Keratinocyte (primary cell): ENCODE data around the gene SRSF1. TPM values are rescaled to one million over a fixed set of nuclear protein-coding genes. Genes with fewer than 3 reads are reported as not detected.

ENCODE experiments used
- DNase-seq: peaks from one replicate; pipeline ENCODE4 v3.0.0-alpha.2; 2011; ENCODE audit warnings: low read depth, missing footprints, low spot score
- FAIRE-seq: peaks from 2 replicates; lab custom pipeline; 2011; peaks lifted over from hg19 to GRCh38; lab: Jason Lieb, UNC
- H2AFZ ChIP-seq: 2 replicates; pipeline ENCODE4 v1.6.0; 2012; ENCODE audit warnings: low read length, control low read depth, inconsistent platforms; ENCODE audit not compliant: control insufficient read depth
- H3K27ac ChIP-seq: 2 replicates; pipeline ENCODE4 v1.5.1; 2011; ENCODE audit warnings: low read length; ENCODE audit not compliant: control insufficient read depth, insufficient read depth
- H3K27me3 ChIP-seq: 3 replicates; pipeline ENCODE4 v1.6.0; 2011; ENCODE audit warnings: low read length; ENCODE audit not compliant: control insufficient read depth, insufficient read depth; ENCODE audit errors: extremely low read depth
- H3K36me3 ChIP-seq, 2 experiments: 2 replicates in 1 of 2; 3 replicates in 1 of 2; pipeline ENCODE4 v1.5.1; 2011; ENCODE audit warnings: low read length in 2 of 2, mild to moderate bottlenecking in 1 of 2; ENCODE audit not compliant: control insufficient read depth in 2 of 2, insufficient read depth in 2 of 2; ENCODE audit errors: extremely low read depth in 1 of 2
- H3K4me1 ChIP-seq: 3 replicates; pipeline ENCODE4 v1.5.1; 2011; ENCODE audit warnings: low read length; ENCODE audit not compliant: control insufficient read depth, insufficient read depth; ENCODE audit errors: extremely low read depth
- H3K4me2 ChIP-seq: 3 replicates; pipeline ENCODE4 v1.6.0; 2011; ENCODE audit warnings: low read depth, low read length; ENCODE audit not compliant: control insufficient read depth, insufficient read depth; ENCODE audit errors: extremely low read depth
- H3K4me3 ChIP-seq, 3 experiments: fragments of 200-600 bp in 1 of 3; sonication (generic) in 1 of 3; 2 replicates in 2 of 3; 3 replicates in 1 of 3; pipeline ENCODE4 v1.5.1; 2011 to 2016; ENCODE audit warnings: low read length in 3 of 3, mild to moderate bottlenecking in 3 of 3, control low read depth in 2 of 3, inconsistent platforms in 1 of 3, low read depth in 1 of 3, mixed read lengths in 1 of 3, mixed run types in 1 of 3, moderate library complexity in 1 of 3; ENCODE audit not compliant: control insufficient read depth in 2 of 3, insufficient read depth in 2 of 3; ENCODE audit errors: extremely low read depth in 1 of 3
- H3K79me2 ChIP-seq: 2 replicates; pipeline ENCODE4 v1.6.0; 2012; ENCODE audit warnings: low read length; ENCODE audit not compliant: control insufficient read depth, insufficient read depth
- H3K9ac ChIP-seq: 3 replicates; pipeline ENCODE4 v1.6.0; 2011; ENCODE audit warnings: low read length; ENCODE audit not compliant: control insufficient read depth, insufficient read depth; ENCODE audit errors: extremely low read depth
- H3K9me1 ChIP-seq: 3 replicates; pipeline ENCODE4 v1.6.0; 2011; ENCODE audit warnings: low read length; ENCODE audit not compliant: control insufficient read depth, insufficient read depth; ENCODE audit errors: extremely low read depth
- H3K9me3 ChIP-seq: 2 replicates; pipeline ENCODE4 v1.5.1; 2012; ENCODE audit warnings: low read depth, low read length; ENCODE audit not compliant: control insufficient read depth
- H4K20me1 ChIP-seq: 3 replicates; pipeline ENCODE4 v1.6.0; 2011; ENCODE audit warnings: low read length; ENCODE audit not compliant: control insufficient read depth, insufficient read depth; ENCODE audit errors: extremely low read depth
- EZH2 ChIP-seq: IDR thresholded peaks from one replicate; pipeline ENCODE4 v1.6.1; 2012; ENCODE audit warnings: inconsistent platforms, mild to moderate bottlenecking, low read length, moderate library complexity
- dilution Hi-C: fragments of 300-500 bp; cut with MboI; formaldehyde crosslinking; loops from one replicate; pipeline ENCODE4 v1.7.0; 2020; ENCODE audit warnings: low sequenced_read_pairs; ENCODE audit not compliant: extremely low pct_ligation_motif_present
- polyA plus RNA-seq, 5 experiments: library from polyadenylated mRNA; depleted of rRNA in 3 of 5; stranded (reverse) in 3 of 5; stranded (forward) in 1 of 5; unstranded in 1 of 5; fragments of >200 nt; gene quantifications; 1 replicate in 1 of 5; 2 replicates in 3 of 5; 3 replicates in 1 of 5; pipeline versions ENCODE4 v1.2.1 to v1.2.3, GENCODE V29; 2011 to 2012; ENCODE audit warnings: missing spikeins in 2 of 5, low read depth in 1 of 5, low replicate concordance in 1 of 5
- TF ChIP-seq, protein P1 (sequence below), 3 experiments: IDR thresholded peaks in 1 of 3; conservative IDR thresholded peaks in 1 of 3; optimal IDR thresholded peaks in 1 of 3; 2 replicates in 2 of 3; 3 replicates in 1 of 3; pipeline versions ENCODE3 to v1.5.1; 2011; ENCODE audit warnings: low read length in 3 of 3, mild to moderate bottlenecking in 3 of 3, moderate library complexity in 2 of 3, control low read depth in 1 of 3, inconsistent platforms in 1 of 3; ENCODE audit not compliant: insufficient read depth in 2 of 3; ENCODE audit errors: extremely low read depth in 1 of 3

The SRSF1 gene
- polyA plus RNA-seq, 1 donor (not counting 4 experiments of a cell fraction or from before 2014, with no cell fraction given): 272 TPM

DNA sequence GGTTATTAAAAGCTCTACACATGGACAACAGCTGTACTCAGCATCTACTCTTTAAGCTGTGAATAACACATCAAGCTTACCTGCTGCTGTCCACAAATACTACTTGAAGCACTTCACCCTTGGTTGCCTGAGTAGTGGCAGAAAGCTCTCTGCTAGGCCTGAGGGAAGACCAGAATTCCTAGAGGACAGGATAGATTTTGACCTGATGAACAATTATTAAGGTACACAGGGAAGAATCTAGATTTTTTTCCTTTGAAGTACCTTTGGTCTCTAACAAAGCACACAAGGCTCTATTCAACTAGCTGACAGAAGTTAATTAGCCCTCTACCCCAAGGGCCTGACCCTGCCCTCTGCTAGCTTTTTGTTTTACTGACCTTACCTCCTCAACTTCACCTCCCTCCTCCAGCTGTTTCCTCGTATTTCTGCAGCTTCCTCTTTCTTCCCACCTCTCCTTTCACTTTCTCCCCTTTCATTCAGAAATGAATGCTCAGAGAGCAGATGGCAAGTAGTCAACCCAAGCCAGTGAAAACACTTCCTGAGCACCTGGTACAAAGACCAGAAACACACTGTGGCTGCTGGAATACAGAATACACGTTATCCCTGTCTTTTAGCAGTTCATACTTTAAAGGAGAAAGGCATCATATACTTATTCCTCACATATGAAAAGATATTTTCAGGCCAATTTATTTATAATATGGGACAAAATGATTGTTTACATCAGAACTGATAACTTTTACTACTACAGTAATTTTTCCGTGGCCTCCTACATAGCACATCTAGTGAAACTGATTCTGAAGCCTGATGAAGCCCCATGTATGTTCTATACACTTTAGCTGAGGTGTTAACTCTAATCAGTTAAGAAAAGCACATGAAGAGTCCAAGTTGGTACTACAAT is 13.3 kb downstream of the SRSF1 start:
- H3K27me3 ChIP-seq: no peaks in the 10 kb centered on the region
- DNase-seq (no peak), FAIRE-seq (no peak)
- H3K27ac ChIP-seq: no peak overlapping the region
- no peak overlapping the region for H3K4me3 ChIP-seq
- H3K4me2 ChIP-seq: no peak overlapping the region
- no peak overlapping the region for H3K9ac ChIP-seq
- H3K4me1 ChIP-seq: peaks cover 4% of the 10 kb centered on the region
- H3K9me3 ChIP-seq: no peaks in the 10 kb centered on the region
- no peaks in the 10 kb centered on the region for H3K9me1 ChIP-seq
- TF ChIP-seq EZH2: no peak
- TF ChIP-seq, protein P1, sequence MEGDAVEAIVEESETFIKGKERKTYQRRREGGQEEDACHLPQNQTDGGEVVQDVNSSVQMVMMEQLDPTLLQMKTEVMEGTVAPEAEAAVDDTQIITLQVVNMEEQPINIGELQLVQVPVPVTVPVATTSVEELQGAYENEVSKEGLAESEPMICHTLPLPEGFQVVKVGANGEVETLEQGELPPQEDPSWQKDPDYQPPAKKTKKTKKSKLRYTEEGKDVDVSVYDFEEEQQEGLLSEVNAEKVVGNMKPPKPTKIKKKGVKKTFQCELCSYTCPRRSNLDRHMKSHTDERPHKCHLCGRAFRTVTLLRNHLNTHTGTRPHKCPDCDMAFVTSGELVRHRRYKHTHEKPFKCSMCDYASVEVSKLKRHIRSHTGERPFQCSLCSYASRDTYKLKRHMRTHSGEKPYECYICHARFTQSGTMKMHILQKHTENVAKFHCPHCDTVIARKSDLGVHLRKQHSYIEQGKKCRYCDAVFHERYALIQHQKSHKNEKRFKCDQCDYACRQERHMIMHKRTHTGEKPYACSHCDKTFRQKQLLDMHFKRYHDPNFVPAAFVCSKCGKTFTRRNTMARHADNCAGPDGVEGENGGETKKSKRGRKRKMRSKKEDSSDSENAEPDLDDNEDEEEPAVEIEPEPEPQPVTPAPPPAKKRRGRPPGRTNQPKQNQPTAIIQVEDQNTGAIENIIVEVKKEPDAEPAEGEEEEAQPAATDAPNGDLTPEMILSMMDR (optimal IDR thresholded peaks at IDR 0.05 in 1 of 3, IDR thresholded peaks at IDR 0.05 in 1 of 3, conservative IDR thresholded peaks at IDR 0.05 in 1 of 3; ENCODE audit: extremely low read depth in 1 of 3, insufficient read depth in 2 of 3, low read length in 3 of 3): no peak
- no peak overlapping the region for H2AFZ ChIP-seq
- no peaks in the 10 kb centered on the region for H4K20me1 ChIP-seq
- peaks cover 3% of the 10 kb centered on the region for H3K79me2 ChIP-seq
- dilution Hi-C loops: no loop called here
- H3K36me3 ChIP-seq: peaks cover 3 to 23% of the 10 kb centered on the region in 2 experiments

DNA sequence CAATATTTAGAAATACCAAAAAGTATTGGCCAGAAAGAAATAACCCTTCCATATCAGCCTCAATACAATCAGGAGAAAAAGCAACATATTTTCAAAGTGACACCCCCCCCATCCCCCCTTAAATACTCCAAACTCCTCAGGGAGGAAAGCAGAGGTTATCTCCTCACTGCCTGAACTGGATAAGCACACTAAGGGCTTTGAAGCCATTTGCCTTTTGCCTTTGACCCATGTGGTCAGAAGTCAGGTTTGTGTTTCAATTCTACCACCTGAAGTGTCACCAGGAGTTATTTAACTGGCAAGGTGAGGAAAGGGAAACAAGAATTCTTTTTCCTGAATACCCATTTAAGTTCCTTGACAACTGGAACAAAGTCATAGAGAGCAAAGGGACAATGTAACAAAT is 15.5 kb downstream of the SRSF1 start:
- peaks cover 7% of the 10 kb centered on the region for H3K4me1 ChIP-seq
- peaks cover 0 to 12% of the 10 kb centered on the region in 2 experiments for H3K36me3 ChIP-seq
- TF ChIP-seq, protein P1 (optimal IDR thresholded peaks at IDR 0.05 in 1 of 3, IDR thresholded peaks at IDR 0.05 in 1 of 3, conservative IDR thresholded peaks at IDR 0.05 in 1 of 3; ENCODE audit: extremely low read depth in 1 of 3, insufficient read depth in 2 of 3, low read length in 3 of 3): no peak
- TF ChIP-seq EZH2: no peak
- H3K27me3 ChIP-seq: no peaks in the 10 kb centered on the region
- no peak overlapping the region for H3K4me2 ChIP-seq
- no peak overlapping the region for H2AFZ ChIP-seq
- DNase-seq (no peak), FAIRE-seq (no peak)
- H3K9me3 ChIP-seq: no peaks in the 10 kb centered on the region
- H4K20me1 ChIP-seq: no peaks in the 10 kb centered on the region
- dilution Hi-C loops: no loop called here
- H3K4me3 ChIP-seq: no peak overlapping the region
- peaks cover 11% of the 10 kb centered on the region for H3K79me2 ChIP-seq
- no peak overlapping the region for H3K9ac ChIP-seq
- H3K27ac ChIP-seq: no peak overlapping the region
- no peaks in the 10 kb centered on the region for H3K9me1 ChIP-seq
